CD4-positive, alpha-beta T cell treated with Interleukin-12 subunit alpha and Interleukin-12 subunit beta, for 1 hour (primary cell): ENCODE measurements around the gene GSTM3.
"Not testable (repeated sequence)": the region's sequence is repeated elsewhere in the genome, so short reads cannot be mapped to it uniquely, and the experiment has no call there.

Experiments
- DNase-seq: peaks from one replicate; pipeline ENCODE4 v3.0.0-alpha.2; 2020

The GSTM3 gene

DNA sequence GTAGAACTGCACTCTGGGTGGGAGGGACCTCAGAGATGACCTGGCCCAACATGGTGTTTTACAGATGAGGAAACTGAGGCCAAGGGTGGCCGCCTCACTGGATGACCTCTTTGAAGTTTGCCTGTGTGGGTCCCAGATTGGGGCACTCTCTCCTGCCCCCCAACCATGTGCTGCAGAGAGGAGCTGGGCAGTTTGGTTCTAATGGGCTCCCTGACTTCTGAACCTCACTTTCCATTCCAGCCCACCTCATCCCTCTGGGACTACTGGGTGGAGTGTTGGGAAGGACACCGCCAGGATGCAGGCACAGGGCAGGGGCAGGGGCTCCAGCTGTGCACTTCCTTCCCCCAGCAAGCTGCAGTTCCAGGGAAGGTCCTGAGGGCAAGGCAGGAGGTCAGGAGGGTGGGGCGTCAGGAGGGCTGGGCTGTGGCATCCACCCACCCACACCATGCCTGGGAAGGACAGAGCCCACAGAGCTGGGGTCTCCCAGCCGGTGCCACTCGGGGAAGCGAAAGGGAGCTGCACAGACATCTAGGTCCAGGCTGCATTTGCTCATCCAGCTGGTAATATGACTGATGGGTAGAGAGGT is 33.2 kb upstream of the GSTM3 start:
- no peak for DNase-seq

- DNase-seq: peak; percentile 81
Measured at GRCh38 chr1:109773203-109773899, 32.5 kb upstream of the GSTM3 start.

DNA sequence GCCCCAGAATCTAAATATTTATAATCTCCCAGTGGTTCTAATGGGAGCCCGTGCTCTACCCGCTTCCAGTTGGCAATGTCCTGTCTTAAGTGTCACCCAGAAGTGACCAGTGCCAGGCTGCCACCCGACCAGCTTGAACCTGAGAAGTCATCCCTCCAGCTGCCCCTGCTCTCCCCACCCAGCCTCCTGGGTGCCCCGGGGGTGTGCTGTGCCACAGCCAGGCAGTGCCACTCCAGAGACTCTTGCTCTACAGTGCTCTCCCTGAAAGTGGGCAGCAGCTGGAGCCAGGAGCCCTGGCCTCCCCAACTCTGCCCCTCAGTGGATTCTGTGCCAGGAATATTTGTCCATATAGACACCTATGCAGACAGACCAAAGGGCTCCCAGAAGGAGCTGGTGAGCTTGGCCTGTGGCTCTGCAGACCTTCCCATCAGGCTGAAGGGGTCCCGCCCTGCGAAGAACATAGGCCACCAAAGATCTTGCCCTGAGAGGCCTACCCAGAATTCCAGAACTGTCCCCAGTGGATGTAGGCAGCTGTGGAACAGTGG is 31.9 kb upstream of the GSTM3 start:
- DNase-seq: no peak

- no peak for DNase-seq
Measured at GRCh38 chr1:109771712-109772657, 31.1 kb upstream of the GSTM3 start.

GRCh38 chr1:109770331-109771095 is 29.7 kb upstream of the GSTM3 start:
- DNase-seq: no peak

DNA sequence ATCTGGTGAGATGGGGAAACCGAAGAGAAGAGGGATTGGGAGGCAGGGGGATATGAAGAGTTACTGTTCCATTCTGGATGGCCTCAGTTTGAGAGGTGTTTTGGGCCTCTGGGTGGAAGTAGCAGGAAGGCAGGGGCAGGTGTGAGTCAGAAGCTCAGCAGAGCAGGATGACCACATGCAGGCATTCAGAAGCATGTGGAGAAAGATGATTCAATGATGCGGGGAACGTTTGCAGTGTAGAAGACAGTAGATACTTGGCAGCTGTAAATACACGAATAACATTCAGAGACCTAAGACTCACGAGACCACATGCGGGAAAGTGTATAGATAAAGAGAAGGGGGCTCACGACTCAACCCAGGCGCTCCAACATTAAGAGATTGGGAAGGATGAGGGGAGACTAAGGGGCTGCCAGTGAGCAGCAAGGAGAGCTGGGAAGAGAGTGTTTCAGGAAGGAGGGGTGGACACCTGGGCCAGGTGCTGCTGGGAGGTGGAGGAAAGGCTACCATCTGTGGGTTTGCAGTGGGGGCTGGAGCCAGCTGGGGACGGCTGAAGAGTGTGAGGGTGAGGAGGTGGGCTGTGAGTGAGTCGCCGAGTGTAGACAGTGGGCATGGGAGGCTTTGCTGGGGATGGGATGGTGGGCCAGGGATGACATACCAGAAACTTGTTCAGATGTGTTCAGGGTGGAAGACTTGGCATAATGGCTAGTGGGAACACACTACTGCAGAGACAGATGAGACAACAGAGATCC is 28.7 kb upstream of the GSTM3 start:
- no peak for DNase-seq

DNA sequence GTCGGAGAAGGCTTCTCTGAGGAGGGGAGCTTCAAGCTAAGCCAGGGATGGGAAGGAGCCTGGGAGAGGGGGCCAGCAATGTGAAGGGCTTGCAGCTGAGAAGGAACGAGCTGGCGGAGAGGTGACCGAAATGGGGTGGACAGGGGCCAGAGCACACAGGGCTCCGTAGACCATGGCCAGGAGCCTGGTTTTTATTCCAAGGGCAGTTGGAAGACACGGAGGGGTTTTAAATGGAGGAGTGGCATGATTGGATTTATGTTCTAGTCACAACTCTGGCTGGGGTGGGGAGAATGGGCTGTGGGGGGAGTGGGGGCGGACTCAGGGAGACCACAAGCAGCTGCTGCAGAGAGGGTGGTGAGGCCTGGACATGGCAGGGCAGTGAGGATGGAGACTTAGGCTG is 28.0 kb upstream of the GSTM3 start:
- DNase-seq: no peak

DNA sequence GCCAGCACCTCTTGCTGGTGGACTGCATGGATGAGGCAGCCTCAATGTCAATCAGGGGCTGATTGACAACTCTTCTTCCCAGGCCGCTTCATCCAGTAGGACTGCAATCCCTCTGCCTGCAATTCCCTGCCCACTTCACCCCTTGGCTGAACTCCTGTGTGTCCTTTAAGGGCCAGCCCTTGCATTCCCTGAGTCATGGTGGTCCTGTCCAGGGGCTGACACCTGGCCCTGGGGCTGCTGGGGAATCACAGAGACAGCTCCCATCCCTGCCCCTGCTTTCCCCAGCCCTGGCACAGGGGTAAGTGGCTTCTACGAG is 27.5 kb upstream of the GSTM3 start:
- DNase-seq: no peak

- DNase-seq: no peak
Measured at GRCh38 chr1:109767637-109768334, 26.9 kb upstream of the GSTM3 start.

DNA sequence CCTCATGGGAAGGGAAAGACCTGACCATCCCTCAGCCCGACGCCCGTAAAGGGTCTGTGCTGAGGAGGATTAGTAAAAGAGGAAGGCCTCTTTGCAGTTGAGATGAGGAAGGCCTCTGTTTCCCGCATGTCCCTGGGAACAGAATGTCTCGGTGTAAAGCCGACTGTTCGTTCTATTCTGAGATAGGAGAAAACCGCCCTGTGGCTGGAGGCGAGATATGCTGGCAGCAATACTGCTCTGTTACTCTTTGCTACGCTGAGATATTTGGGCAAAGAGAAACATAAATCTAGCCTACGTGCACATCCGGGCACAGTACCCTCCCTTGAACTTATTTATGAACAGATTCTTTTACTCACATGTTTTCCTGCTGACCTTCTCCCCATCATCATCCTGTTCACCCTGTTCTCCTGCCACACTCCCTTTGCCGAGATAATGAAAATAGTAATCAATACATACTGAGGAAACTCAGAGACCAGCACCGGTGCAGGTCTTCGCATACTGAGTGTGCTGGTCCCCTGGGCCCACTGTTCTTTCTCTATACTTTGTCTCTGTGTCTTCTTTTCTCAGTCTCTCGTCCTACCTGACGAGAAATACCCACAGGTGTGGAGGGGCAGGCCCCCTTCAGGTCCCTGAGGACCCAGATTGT is 26.3 kb upstream of the GSTM3 start:
- not testable (repeated sequence) for DNase-seq

- no peak for DNase-seq
Measured at GRCh38 chr1:109765896-109766615, 25.2 kb upstream of the GSTM3 start.

DNA sequence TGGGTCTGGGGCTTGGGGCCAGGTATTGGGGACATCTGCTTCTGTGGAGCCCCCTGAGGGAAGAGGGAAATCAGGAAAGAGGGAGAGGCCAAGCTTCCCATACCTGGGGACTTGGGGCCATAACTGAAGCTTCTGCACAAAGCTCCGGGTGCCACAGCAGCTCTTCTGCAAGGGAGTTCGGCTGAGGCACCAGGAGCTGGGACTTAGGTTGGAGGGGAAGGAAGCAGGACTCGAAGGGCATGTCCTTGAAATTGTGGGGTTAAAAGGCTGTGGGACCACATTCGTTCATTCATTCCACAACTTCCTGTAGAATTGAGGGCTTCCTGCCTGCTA is 24.6 kb upstream of the GSTM3 start:
- no peak for DNase-seq

GRCh38 chr1:109764561-109765482 is 24.0 kb upstream of the GSTM3 start:
- DNase-seq: no peak

DNA sequence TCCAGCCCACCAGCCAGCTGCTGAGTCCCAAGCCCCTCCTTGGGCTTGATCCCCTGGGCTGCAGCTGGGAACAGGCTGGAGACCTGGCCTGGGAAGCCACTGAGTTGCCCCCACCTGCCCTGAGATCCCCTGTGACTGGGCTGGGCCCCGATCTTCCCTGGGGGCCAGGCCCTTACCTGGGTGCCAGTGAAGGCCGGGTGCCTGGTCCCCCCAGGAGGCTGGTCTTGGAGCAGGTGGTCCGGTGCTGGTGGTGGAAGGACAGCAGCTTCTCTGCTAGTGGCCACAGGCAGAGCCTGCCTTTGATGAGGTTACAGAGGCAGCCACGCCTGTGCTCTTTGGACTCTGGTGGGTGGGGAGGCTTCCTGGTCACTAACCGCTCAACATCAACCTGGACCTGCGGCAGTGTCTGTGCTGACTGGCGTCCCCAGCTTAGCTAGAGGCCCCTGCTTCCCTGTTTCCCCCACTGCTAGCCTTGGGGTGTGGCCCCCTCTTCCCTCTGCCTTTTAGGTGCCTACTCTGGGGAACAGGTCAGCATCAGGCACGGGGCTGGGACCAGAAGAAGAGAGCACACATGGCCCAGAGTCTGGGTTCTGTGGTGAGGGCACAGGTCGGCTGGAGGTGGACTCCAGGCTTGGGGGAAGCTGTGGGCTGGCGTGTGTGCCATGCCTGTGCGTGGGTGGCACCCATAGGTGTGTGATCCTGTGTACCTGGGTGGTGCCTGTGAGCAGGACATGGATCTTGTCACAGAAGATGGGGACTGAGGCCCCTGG is 23.0 kb upstream of the GSTM3 start, which contains the start of gene EPS8L3:
Gene EPS8L3, minus strand, starts transcription at position 278 of the 770 bp plus-strand sequence. CDS start 2,174 bp downstream, outside the sequence.
- no peak for DNase-seq

- DNase-seq: no peak
Measured at GRCh38 chr1:109762821-109763645, 22.2 kb upstream of the GSTM3 start.

DNA sequence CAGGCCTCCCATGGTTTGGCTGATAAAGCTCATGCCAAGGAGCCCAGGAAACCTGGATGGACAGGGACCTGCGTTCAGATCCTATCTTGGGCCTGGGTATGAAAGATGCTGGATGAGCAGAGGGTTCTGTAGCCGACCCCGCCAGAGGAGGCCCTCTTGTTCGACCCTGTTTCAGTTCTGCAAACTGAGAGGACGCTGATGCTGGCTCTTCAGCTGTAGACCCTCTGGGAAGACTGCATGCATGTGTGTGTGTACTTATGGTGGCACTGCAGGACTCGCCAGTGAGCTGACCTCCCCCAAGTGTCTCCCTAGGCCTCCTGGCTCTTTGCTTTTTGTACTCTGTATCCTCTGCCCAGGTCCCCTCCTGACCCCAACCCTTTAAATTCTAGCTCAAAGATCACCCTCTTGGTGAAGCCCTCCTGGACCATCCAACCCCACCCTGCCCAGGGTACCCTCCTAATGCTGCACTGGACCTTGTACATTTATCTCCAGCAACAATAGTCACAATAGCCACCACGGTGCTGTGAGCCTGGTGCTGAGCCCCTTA is 21.3 kb upstream of the GSTM3 start:
- DNase-seq: no peak
